Measurements from ENCODE around the gene GABBR2. TPM values are rescaled to one million over a fixed set of nuclear protein-coding genes. Genes with fewer than 3 reads are reported as not detected.

GABBR2 gene
- total RNA-seq, 1 experiment from 2014 or later: not detected

GRCh38 chr9:98491231-98491651 lies 217.5 kb downstream of the GABBR2 start:
- H3K27ac ChIP-seq (ENCODE audit: low read depth, low read length, poor library complexity, severe bottlenecking): no peak overlapping the region
- H3K4me3 ChIP-seq (ENCODE audit: low read depth, low read length, poor library complexity, severe bottlenecking): no peak overlapping the region
- CTCF ChIA-PET: no interaction called here
- POLR2A ChIA-PET (ENCODE audit: low non-redundant PET): no interaction called here
- intact Hi-C loops (cut with micrococcal nuclease; ENCODE audit: unreplicated experiment): no loop called here
- TF ChIP-seq EZH2 (IDR thresholded peaks at IDR 0.05; ENCODE audit: borderline replicate concordance, low read depth, low read length, poor library complexity, severe bottlenecking): no peak
- no peak for TF ChIP-seq CTCF (conservative IDR thresholded peaks at IDR 0.05; ENCODE audit: low read depth, low read length)
- H3K27me3 ChIP-seq (replicated peaks; ENCODE audit: insufficient read depth, low read depth, low read length, poor library complexity): peaks cover 12% of the 10 kb centered on the region
- no peaks in the 10 kb centered on the region for H3K36me3 ChIP-seq (ENCODE audit: insufficient read depth, low read length, poor library complexity, severe bottlenecking)
- no peak for DNase-seq (ENCODE audit: low spot score)
- H3K4me1 ChIP-seq (ENCODE audit: insufficient read depth, low read length, poor library complexity, severe bottlenecking): no peaks in the 10 kb centered on the region
- BruUV-seq (replicated peaks): no TSS peak
- H3K9me3 ChIP-seq (ENCODE audit: low read depth, low read length, poor library complexity, severe bottlenecking): no peaks in the 10 kb centered on the region

- H3K36me3 ChIP-seq (ENCODE audit: insufficient read depth, low read length, poor library complexity, severe bottlenecking): no peaks in the 10 kb centered on the region
- peaks cover 28% of the 10 kb centered on the region for H3K27me3 ChIP-seq (replicated peaks; ENCODE audit: insufficient read depth, low read depth, low read length, poor library complexity)
- no peak for DNase-seq (ENCODE audit: low spot score)
- TF ChIP-seq EZH2 (IDR thresholded peaks at IDR 0.05; ENCODE audit: borderline replicate concordance, low read depth, low read length, poor library complexity, severe bottlenecking) (no peak), CTCF (conservative IDR thresholded peaks at IDR 0.05; ENCODE audit: low read depth, low read length) (no peak)
- ChIA-PET CTCF (no interaction called here), POLR2A (ENCODE audit: low non-redundant PET) (no interaction called here)
- no TSS peak for BruUV-seq (replicated peaks)
- no peaks in the 10 kb centered on the region for H3K4me1 ChIP-seq (ENCODE audit: insufficient read depth, low read length, poor library complexity, severe bottlenecking)
- no peak overlapping the region for H3K27ac ChIP-seq (ENCODE audit: low read depth, low read length, poor library complexity, severe bottlenecking)
- intact Hi-C loops (cut with micrococcal nuclease; ENCODE audit: unreplicated experiment): no loop called here
- H3K9me3 ChIP-seq (ENCODE audit: low read depth, low read length, poor library complexity, severe bottlenecking): no peaks in the 10 kb centered on the region
- H3K4me3 ChIP-seq (ENCODE audit: low read depth, low read length, poor library complexity, severe bottlenecking): no peak overlapping the region
These were observed 220.0 kb downstream of the GABBR2 start for GRCh38 chr9:98488571-98489312.

- no peak for DNase-seq (ENCODE audit: low spot score)
- H3K27me3 ChIP-seq (replicated peaks; ENCODE audit: insufficient read depth, low read depth, low read length, poor library complexity): peaks cover 22% of the 10 kb centered on the region
- ChIA-PET CTCF (no interaction called here), POLR2A (ENCODE audit: low non-redundant PET) (no interaction called here)
- TF ChIP-seq EZH2 (IDR thresholded peaks at IDR 0.05; ENCODE audit: borderline replicate concordance, low read depth, low read length, poor library complexity, severe bottlenecking) (no peak), CTCF (conservative IDR thresholded peaks at IDR 0.05; ENCODE audit: low read depth, low read length) (no peak)
- BruUV-seq (replicated peaks): no TSS peak
- no peak overlapping the region for H3K27ac ChIP-seq (ENCODE audit: low read depth, low read length, poor library complexity, severe bottlenecking)
- H3K36me3 ChIP-seq (ENCODE audit: insufficient read depth, low read length, poor library complexity, severe bottlenecking): no peaks in the 10 kb centered on the region
- intact Hi-C loops (cut with micrococcal nuclease; ENCODE audit: unreplicated experiment): no loop called here
- no peaks in the 10 kb centered on the region for H3K9me3 ChIP-seq (ENCODE audit: low read depth, low read length, poor library complexity, severe bottlenecking)
- H3K4me3 ChIP-seq (ENCODE audit: low read depth, low read length, poor library complexity, severe bottlenecking): no peak overlapping the region
- no peaks in the 10 kb centered on the region for H3K4me1 ChIP-seq (ENCODE audit: insufficient read depth, low read length, poor library complexity, severe bottlenecking)
These were observed 223.0 kb downstream of the GABBR2 start for GRCh38 chr9:98485706-98486105.

All from A673 (cell line).